ENCODE measurements around the gene FAM168A. TPM values are rescaled to one million over a fixed set of nuclear protein-coding genes. Genes with fewer than 3 reads are reported as not detected.

FAM168A gene
- total RNA-seq, 1 donor from 2014 or later: 21.2 TPM

- Mint-ChIP-seq H3K36me3 (ENCODE audit: low read depth, unreplicated experiment) (peaks cover 22% of the 10 kb centered on the region), H3K27ac (ENCODE audit: unreplicated experiment) (no peak overlapping the region), H3K27me3 (ENCODE audit: unreplicated experiment) (peaks cover 4% of the 10 kb centered on the region), H3K4me1 (ENCODE audit: unreplicated experiment) (peaks cover 13% of the 10 kb centered on the region), H3K9me3 (ENCODE audit: unreplicated experiment) (no peaks in the 10 kb centered on the region), H3K4me3 (ENCODE audit: unreplicated experiment) (no peak overlapping the region)
- no peak for DNase-seq (ENCODE audit: low spot score)
- TF ChIP-seq CTCF (IDR thresholded peaks at IDR 0.05; ENCODE audit: unreplicated experiment): no peak
These were observed 181.1 kb downstream of the FAM168A start for GRCh38 chr11:73416786-73417185.

GRCh38 chr11:73415854-73416615, 181.9 kb downstream of the FAM168A start:
- H3K36me3 Mint-ChIP-seq (ENCODE audit: low read depth, unreplicated experiment): peaks cover 24% of the 10 kb centered on the region
- peaks cover 6% of the 10 kb centered on the region for H3K4me1 Mint-ChIP-seq (ENCODE audit: unreplicated experiment)
- H3K27ac Mint-ChIP-seq (ENCODE audit: unreplicated experiment): no peak overlapping the region

GRCh38 chr11:73414977-73415651, 182.8 kb downstream of the FAM168A start:
- H3K9me3 Mint-ChIP-seq (ENCODE audit: unreplicated experiment): no peaks in the 10 kb centered on the region
- no peak for TF ChIP-seq CTCF (IDR thresholded peaks at IDR 0.05; ENCODE audit: unreplicated experiment)
- peaks cover 6% of the 10 kb centered on the region for H3K27me3 Mint-ChIP-seq (ENCODE audit: unreplicated experiment)
- no peak overlapping the region for H3K27ac Mint-ChIP-seq (ENCODE audit: unreplicated experiment)
- peaks cover 28% of the 10 kb centered on the region for H3K36me3 Mint-ChIP-seq (ENCODE audit: low read depth, unreplicated experiment)
- no peak for DNase-seq (ENCODE audit: low spot score)
- H3K4me1 Mint-ChIP-seq (ENCODE audit: unreplicated experiment): no peaks in the 10 kb centered on the region
- no peak overlapping the region for H3K4me3 Mint-ChIP-seq (ENCODE audit: unreplicated experiment)

More at GRCh38 chr11:73415854-73416615, 181.9 kb downstream of the FAM168A start:
- no peak overlapping the region for H3K4me3 Mint-ChIP-seq (ENCODE audit: unreplicated experiment)
- no peak for DNase-seq (ENCODE audit: low spot score)
- peaks cover 6% of the 10 kb centered on the region for H3K27me3 Mint-ChIP-seq (ENCODE audit: unreplicated experiment)
- no peaks in the 10 kb centered on the region for H3K9me3 Mint-ChIP-seq (ENCODE audit: unreplicated experiment)
- TF ChIP-seq CTCF (IDR thresholded peaks at IDR 0.05; ENCODE audit: unreplicated experiment): no peak

- H3K4me3 Mint-ChIP-seq (ENCODE audit: unreplicated experiment): no peak overlapping the region
- H3K36me3 Mint-ChIP-seq (ENCODE audit: low read depth, unreplicated experiment): peaks cover 37% of the 10 kb centered on the region
- no peak overlapping the region for H3K27ac Mint-ChIP-seq (ENCODE audit: unreplicated experiment)
- no peaks in the 10 kb centered on the region for H3K9me3 Mint-ChIP-seq (ENCODE audit: unreplicated experiment)
- no peak for DNase-seq (ENCODE audit: low spot score)
- H3K4me1 Mint-ChIP-seq (ENCODE audit: unreplicated experiment): peaks cover 3% of the 10 kb centered on the region
- peaks cover 6% of the 10 kb centered on the region for H3K27me3 Mint-ChIP-seq (ENCODE audit: unreplicated experiment)
- TF ChIP-seq CTCF (IDR thresholded peaks at IDR 0.05; ENCODE audit: unreplicated experiment): no peak
These were observed 184.7 kb downstream of the FAM168A start for GRCh38 chr11:73413256-73413655.

- Mint-ChIP-seq H3K4me1 (ENCODE audit: unreplicated experiment) (peaks cover 3% of the 10 kb centered on the region), H3K36me3 (ENCODE audit: low read depth, unreplicated experiment) (peaks cover 34% of the 10 kb centered on the region), H3K4me3 (ENCODE audit: unreplicated experiment) (no peak overlapping the region), H3K9me3 (ENCODE audit: unreplicated experiment) (no peaks in the 10 kb centered on the region), H3K27me3 (ENCODE audit: unreplicated experiment) (peaks cover 4% of the 10 kb centered on the region), H3K27ac (ENCODE audit: unreplicated experiment) (no peak overlapping the region)
- TF ChIP-seq CTCF (IDR thresholded peaks at IDR 0.05; ENCODE audit: unreplicated experiment): no peak
- no peak for DNase-seq (ENCODE audit: low spot score)
These were observed 185.6 kb downstream of the FAM168A start for GRCh38 chr11:73412308-73412707.

Measured in endothelial cell (in vitro differentiated cells).